ENCODE measurements around the gene DENND4A.

Gene DENND4A

DNA sequence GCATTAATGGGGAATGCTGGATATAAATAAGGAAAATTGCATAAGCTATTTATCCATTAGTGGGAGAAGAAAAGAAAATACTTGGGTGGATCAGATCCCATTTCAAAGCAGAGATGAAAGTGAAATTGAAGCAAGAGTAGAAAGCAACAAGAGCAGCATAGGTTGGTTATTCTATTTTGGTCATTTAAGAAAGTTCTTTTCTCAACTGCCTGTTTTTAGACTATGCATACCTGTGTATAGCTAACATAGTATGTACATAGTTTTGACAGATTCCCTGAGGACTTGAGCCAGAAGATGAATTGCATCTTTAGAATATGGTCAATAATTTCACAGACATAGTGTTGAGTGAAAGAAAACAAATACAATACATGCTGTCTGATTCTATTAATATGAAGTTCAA, 29.0 kb upstream of the DENND4A start:
- TF ChIP-seq TAF1 (IDR thresholded peaks at IDR 0.05; ENCODE audit: borderline replicate concordance, insufficient read depth, low read length) (no peak), SIN3A (IDR thresholded peaks at IDR 0.05; ENCODE audit: borderline replicate concordance, insufficient read depth, low read length) (no peak), POLR2AphosphoS5 (IDR thresholded peaks at IDR 0.05; ENCODE audit: low read depth, low read length) (no peak), FOXP2 (optimal IDR thresholded peaks at IDR 0.05; ENCODE audit: borderline replicate concordance, extremely low read depth, extremely low read length, insufficient read depth) (no peak)
- TF ChIP-seq, protein P1, sequence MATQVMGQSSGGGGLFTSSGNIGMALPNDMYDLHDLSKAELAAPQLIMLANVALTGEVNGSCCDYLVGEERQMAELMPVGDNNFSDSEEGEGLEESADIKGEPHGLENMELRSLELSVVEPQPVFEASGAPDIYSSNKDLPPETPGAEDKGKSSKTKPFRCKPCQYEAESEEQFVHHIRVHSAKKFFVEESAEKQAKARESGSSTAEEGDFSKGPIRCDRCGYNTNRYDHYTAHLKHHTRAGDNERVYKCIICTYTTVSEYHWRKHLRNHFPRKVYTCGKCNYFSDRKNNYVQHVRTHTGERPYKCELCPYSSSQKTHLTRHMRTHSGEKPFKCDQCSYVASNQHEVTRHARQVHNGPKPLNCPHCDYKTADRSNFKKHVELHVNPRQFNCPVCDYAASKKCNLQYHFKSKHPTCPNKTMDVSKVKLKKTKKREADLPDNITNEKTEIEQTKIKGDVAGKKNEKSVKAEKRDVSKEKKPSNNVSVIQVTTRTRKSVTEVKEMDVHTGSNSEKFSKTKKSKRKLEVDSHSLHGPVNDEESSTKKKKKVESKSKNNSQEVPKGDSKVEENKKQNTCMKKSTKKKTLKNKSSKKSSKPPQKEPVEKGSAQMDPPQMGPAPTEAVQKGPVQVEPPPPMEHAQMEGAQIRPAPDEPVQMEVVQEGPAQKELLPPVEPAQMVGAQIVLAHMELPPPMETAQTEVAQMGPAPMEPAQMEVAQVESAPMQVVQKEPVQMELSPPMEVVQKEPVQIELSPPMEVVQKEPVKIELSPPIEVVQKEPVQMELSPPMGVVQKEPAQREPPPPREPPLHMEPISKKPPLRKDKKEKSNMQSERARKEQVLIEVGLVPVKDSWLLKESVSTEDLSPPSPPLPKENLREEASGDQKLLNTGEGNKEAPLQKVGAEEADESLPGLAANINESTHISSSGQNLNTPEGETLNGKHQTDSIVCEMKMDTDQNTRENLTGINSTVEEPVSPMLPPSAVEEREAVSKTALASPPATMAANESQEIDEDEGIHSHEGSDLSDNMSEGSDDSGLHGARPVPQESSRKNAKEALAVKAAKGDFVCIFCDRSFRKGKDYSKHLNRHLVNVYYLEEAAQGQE (IDR thresholded peaks at IDR 0.05; ENCODE audit: insufficient read depth in 1 of 2, low read depth in 2 of 2, low read length in 2 of 2): no peak

GRCh38 chr15:65819563-65819960, 27.5 kb upstream of the DENND4A start:
- TF ChIP-seq POLR2AphosphoS5 (IDR thresholded peaks at IDR 0.05; ENCODE audit: low read depth, low read length) (no peak), SIN3A (IDR thresholded peaks at IDR 0.05; ENCODE audit: borderline replicate concordance, insufficient read depth, low read length) (no peak), FOXP2 (optimal IDR thresholded peaks at IDR 0.05; ENCODE audit: borderline replicate concordance, extremely low read depth, extremely low read length, insufficient read depth) (no peak)
- TF ChIP-seq, protein P1 (IDR thresholded peaks at IDR 0.05; ENCODE audit: insufficient read depth in 1 of 2, low read depth in 2 of 2, low read length in 2 of 2): no peak

DNA sequence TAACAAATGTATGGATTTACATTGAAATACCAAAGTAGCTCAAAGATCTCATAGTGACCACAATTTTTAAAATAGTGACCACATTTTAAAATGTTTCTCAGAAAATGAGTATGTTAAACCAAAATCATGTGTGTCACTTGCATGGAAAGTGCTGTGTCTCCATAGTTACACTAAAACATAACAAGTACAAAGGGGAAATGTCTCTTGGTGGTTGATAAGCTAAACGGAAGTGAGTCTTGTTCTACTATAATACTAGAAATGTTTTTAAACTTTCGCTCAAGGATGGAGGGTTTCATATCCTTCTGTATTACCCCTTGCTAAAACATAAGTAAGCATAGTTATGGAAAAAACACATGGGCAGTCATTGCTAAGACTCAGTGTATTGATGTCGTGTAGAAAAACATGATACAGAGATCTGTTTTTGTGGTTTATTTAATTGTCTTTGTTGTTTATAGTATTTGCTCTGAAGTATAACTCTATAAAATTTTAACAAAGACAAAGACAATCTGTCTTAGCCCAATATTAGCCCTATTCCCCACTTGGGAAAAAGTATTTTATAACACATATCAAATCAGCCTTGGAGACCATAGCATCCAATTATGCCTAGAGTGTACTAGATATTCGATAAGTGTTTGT, 27.0 kb upstream of the DENND4A start:
- TF ChIP-seq FOXP2 (optimal IDR thresholded peaks at IDR 0.05; ENCODE audit: borderline replicate concordance, extremely low read depth, extremely low read length, insufficient read depth) (no peak), POLR2AphosphoS5 (IDR thresholded peaks at IDR 0.05; ENCODE audit: low read depth, low read length) (no peak), TAF1 (IDR thresholded peaks at IDR 0.05; ENCODE audit: borderline replicate concordance, insufficient read depth, low read length) (no peak), SIN3A (IDR thresholded peaks at IDR 0.05; ENCODE audit: borderline replicate concordance, insufficient read depth, low read length) (no peak)
- TF ChIP-seq, protein P1 (IDR thresholded peaks at IDR 0.05; ENCODE audit: insufficient read depth in 1 of 2, low read depth in 2 of 2, low read length in 2 of 2): no peak

DNA sequence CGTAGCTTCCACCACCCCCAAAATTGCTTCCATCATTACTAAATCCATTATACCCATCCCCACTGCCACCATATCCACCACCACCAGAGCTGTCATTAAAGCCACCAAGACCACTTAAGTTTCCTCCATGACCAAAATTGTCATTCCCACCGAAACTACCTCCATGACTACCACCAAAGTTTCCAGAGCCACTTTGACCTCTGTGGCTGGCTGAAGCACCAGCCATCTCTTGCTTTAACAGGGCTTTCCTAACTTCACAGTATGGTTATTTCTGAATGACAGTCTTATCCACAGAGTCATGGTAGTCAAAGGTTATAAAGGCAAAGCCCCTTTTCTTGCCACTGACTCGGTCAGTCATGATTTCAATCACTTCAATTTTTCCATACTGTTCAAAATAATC, 24.3 kb upstream of the DENND4A start:
- TF ChIP-seq POLR2AphosphoS5 (IDR thresholded peaks at IDR 0.05; ENCODE audit: low read depth, low read length): no peak
- no peak for TF ChIP-seq FOXP2 (optimal IDR thresholded peaks at IDR 0.05; ENCODE audit: borderline replicate concordance, extremely low read depth, extremely low read length, insufficient read depth)
- no peak for TF ChIP-seq TAF1 (IDR thresholded peaks at IDR 0.05; ENCODE audit: borderline replicate concordance, insufficient read depth, low read length)
- no peak for TF ChIP-seq SIN3A (IDR thresholded peaks at IDR 0.05; ENCODE audit: borderline replicate concordance, insufficient read depth, low read length)
- TF ChIP-seq, protein P1 (IDR thresholded peaks at IDR 0.05; ENCODE audit: insufficient read depth in 1 of 2, low read depth in 2 of 2, low read length in 2 of 2): no peak

Measured in PFSK-1 (cell line).